GM23338 (cell line): ENCODE data around the gene TNS1. TPM values are rescaled to one million over a fixed set of nuclear protein-coding genes. Genes with fewer than 3 reads are reported as not detected.

Source experiments
- ATAC-seq: fragments of 200-7000 bp; cut with Tn5 transposase; 3 replicates; pipeline ENCODE4 v1.9.1; 2020
- DNase-seq: peaks from one replicate; pipeline ENCODE4 v3.0.0-alpha.2; 2015; ENCODE audit warnings: low spot score
- H2AFZ ChIP-seq: fragments of 200-600 bp; sonication (generic); 2 replicates; pipeline ENCODE4 v1.8.0; 2016; ENCODE audit warnings: antibody characterized with exemption, mild to moderate bottlenecking, moderate library complexity
- H3F3A ChIP-seq: fragments of 200-600 bp; sonication (generic); replicated peaks from 2 replicates; pipeline ENCODE4 v1.8.0; 2017; ENCODE audit warnings: antibody characterized with exemption, mixed run types, low read depth
- H3K27ac ChIP-seq: fragments of 200-600 bp; sonication (generic); 2 replicates; pipeline ENCODE4 v1.6.1; 2016; ENCODE audit warnings: low read depth
- H3K27me3 ChIP-seq: fragments of 200-600 bp; sonication (generic); 2 replicates; pipeline ENCODE4 v1.8.0; 2016; ENCODE audit warnings: mild to moderate bottlenecking, mixed run types, moderate library complexity; ENCODE audit not compliant: insufficient read depth
- H3K36me3 ChIP-seq: fragments of 200-600 bp; sonication (generic); 2 replicates; pipeline ENCODE4 v1.8.0; 2016; ENCODE audit warnings: mild to moderate bottlenecking; ENCODE audit not compliant: insufficient read depth
- H3K4me1 ChIP-seq: fragments of 200-600 bp; sonication (generic); 2 replicates; pipeline ENCODE4 v1.8.0; 2016; ENCODE audit warnings: mild to moderate bottlenecking, moderate library complexity; ENCODE audit not compliant: insufficient read depth
- H3K4me2 ChIP-seq: fragments of 200-600 bp; sonication (generic); 2 replicates; pipeline ENCODE4 v1.7.1; 2017; ENCODE audit warnings: mixed run types
- H3K4me3 ChIP-seq: fragments of 200-600 bp; sonication (generic); 2 replicates; pipeline ENCODE4 v1.6.1; 2016; ENCODE audit warnings: mixed run types
- H3K79me2 ChIP-seq: fragments of 200-600 bp; sonication (generic); replicated peaks from 2 replicates; pipeline ENCODE4 v1.8.0; 2017; ENCODE audit warnings: mild to moderate bottlenecking; ENCODE audit not compliant: insufficient read depth
- H3K9me2 ChIP-seq: fragments of 200-600 bp; sonication (generic); 2 replicates; pipeline ENCODE4 v1.8.0; 2017; ENCODE audit not compliant: insufficient read depth
- H4K20me1 ChIP-seq: fragments of 200-600 bp; sonication (generic); replicated peaks from 2 replicates; pipeline ENCODE4 v1.8.0; 2017; ENCODE audit warnings: mild to moderate bottlenecking; ENCODE audit not compliant: insufficient read depth
- H3K27ac Mint-ChIP-seq: 2 replicates; pipeline ENCODE4 v1.8.0; 2020; ENCODE audit warnings: inconsistent platforms, mild to moderate bottlenecking, moderate library complexity, mixed read lengths
- H3K27me3 Mint-ChIP-seq: 3 replicates; pipeline ENCODE4 v1.8.0; 2022; ENCODE audit warnings: low read depth, mild to moderate bottlenecking, moderate library complexity, mixed read lengths, inconsistent platforms; ENCODE audit not compliant: insufficient read depth, poor library complexity
- H3K36me3 Mint-ChIP-seq: 3 replicates; pipeline ENCODE4 v1.8.0; 2021; ENCODE audit warnings: low read depth, mild to moderate bottlenecking, inconsistent platforms, moderate library complexity, mixed read lengths
- H3K4me1 Mint-ChIP-seq: 3 replicates; pipeline ENCODE4 v1.8.0; 2020; ENCODE audit warnings: mild to moderate bottlenecking, inconsistent platforms, mixed read lengths
- H3K4me3 Mint-ChIP-seq: 3 replicates; pipeline ENCODE4 v1.8.0; 2021; ENCODE audit warnings: moderate library complexity, mild to moderate bottlenecking, inconsistent platforms, mixed read lengths
- H3K9me3 Mint-ChIP-seq: 3 replicates; pipeline ENCODE4 v1.8.0; 2020; ENCODE audit warnings: moderate library complexity, mild to moderate bottlenecking, inconsistent platforms, mixed read lengths
- CREB1 ChIP-seq: fragments of 250-450 bp; sonication (Bioruptor Pico); IDR thresholded peaks from 2 replicates; pipeline ENCODE4 v1.5.0; 2020; ENCODE audit warnings: low read depth, mild to moderate bottlenecking, moderate library complexity
- ETS1 ChIP-seq: IDR thresholded peaks from 2 replicates; pipeline ENCODE4 v1.6.1; 2016; ENCODE audit warnings: antibody characterized with exemption
- EZH2phosphoT487 ChIP-seq: fragments of 200-600 bp; sonication (generic); IDR thresholded peaks from one replicate; pipeline ENCODE4 v1.8.1; 2018; ENCODE audit warnings: antibody characterized with exemption; ENCODE audit not compliant: unreplicated experiment
- JUNB ChIP-seq: IDR thresholded peaks from one replicate; pipeline ENCODE4 v1.6.1; 2016; ENCODE audit warnings: antibody characterized with exemption; ENCODE audit not compliant: unreplicated experiment
- STAT1 ChIP-seq: IDR thresholded peaks from one replicate; pipeline ENCODE4 v1.6.1; 2016; ENCODE audit warnings: antibody characterized with exemption; ENCODE audit not compliant: unreplicated experiment
- ZNF114 ChIP-seq: fragments of 250-450 bp; sonication (Bioruptor Pico); IDR thresholded peaks from 2 replicates; pipeline ENCODE4 v1.5.0; 2020; ENCODE audit warnings: mild to moderate bottlenecking, moderate library complexity
- polyA plus RNA-seq: library from polyadenylated mRNA; unstranded; fragments of >200 nt; fragmentation: Nextera tagmentation; extraction: Ambion mirVana; gene quantifications from 2 replicates; pipeline ENCODE4 v1.2.1, GENCODE V29; 2016
- total RNA-seq: library from RNA; depleted of rRNA; stranded (reverse); fragments of >200 nt; shearing (Covaris generic); gene quantifications from 2 replicates; pipeline ENCODE4 v1.2.3, GENCODE V29; 2014
- TF ChIP-seq, protein P1 (sequence below), 2 experiments: fragments of 200-600 bp in 1 of 2; sonication (generic) in 1 of 2; conservative IDR thresholded peaks; 2 replicates each; pipeline versions ENCODE4 v1.5.1 to v1.6.1; 2016 to 2017; ENCODE audit warnings: antibody characterized with exemption in 2 of 2, low read depth in 2 of 2, mild to moderate bottlenecking in 2 of 2, moderate library complexity in 1 of 2
- TF ChIP-seq, protein P2 (sequence below): IDR thresholded peaks from one replicate; pipeline ENCODE4 v1.6.1; 2018; ENCODE audit warnings: antibody characterized with exemption; ENCODE audit not compliant: unreplicated experiment

TNS1 gene
- total and polyA plus RNA-seq, 2 experiments from 2014 or later, result 2.0 to 7.4 TPM

DNA sequence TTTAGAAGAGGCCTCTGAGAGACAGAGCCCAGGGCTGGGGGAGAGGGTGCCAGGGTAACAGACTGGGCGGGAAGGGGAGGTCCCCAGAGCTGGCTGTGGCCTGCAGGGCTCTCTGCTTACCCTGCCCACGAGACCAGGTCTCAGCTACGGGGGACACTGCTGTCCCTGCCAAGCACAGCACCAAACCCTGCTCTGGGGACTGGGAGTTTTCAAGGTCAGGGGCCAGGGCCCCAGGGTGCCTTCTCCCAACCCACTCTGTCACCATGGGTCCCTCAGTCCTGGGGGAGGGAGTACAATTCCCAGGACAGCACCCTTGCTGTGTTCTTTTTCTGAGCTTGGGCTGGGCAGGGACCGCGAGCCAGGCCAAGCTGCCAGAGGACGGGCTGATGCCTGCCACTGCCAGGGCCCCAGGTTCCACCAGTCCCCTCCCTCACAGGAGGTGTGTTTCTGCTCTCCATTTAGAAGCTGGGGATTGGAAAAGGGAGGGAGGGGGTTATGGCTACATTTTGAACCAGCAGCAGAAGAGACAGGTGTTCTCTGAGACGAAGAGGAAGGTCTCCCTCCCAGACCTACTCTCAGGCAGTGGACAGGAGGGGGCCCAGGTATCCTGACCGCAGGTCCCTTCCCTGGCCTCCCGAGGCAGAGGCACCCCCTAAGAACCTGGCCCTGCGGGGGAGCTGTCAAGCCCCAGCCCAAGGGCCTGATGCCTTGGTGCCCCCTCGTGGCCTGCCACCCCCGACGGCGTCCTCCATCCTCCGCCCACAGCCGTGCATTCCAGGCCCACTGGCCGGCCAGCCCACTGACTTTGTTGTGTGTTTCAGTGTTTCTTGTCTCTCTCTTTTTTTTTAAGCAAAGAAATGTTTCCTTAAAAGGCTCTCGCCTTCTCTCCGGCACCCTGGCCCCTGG is 80.4 kb downstream of the TNS1 start:
- TF ChIP-seq, protein P1, sequence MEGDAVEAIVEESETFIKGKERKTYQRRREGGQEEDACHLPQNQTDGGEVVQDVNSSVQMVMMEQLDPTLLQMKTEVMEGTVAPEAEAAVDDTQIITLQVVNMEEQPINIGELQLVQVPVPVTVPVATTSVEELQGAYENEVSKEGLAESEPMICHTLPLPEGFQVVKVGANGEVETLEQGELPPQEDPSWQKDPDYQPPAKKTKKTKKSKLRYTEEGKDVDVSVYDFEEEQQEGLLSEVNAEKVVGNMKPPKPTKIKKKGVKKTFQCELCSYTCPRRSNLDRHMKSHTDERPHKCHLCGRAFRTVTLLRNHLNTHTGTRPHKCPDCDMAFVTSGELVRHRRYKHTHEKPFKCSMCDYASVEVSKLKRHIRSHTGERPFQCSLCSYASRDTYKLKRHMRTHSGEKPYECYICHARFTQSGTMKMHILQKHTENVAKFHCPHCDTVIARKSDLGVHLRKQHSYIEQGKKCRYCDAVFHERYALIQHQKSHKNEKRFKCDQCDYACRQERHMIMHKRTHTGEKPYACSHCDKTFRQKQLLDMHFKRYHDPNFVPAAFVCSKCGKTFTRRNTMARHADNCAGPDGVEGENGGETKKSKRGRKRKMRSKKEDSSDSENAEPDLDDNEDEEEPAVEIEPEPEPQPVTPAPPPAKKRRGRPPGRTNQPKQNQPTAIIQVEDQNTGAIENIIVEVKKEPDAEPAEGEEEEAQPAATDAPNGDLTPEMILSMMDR (conservative IDR thresholded peaks at IDR 0.05; ENCODE audit: low read depth in 2 of 2), result peak; percentile 10 to 42; a peak in 2 of 4 replicates
- no peak for TF ChIP-seq JUNB
- peak; percentile 7 for ATAC-seq
- Mint-ChIP-seq H3K36me3 (no peaks in the 10 kb centered on the region), H3K27me3 (peaks cover 12% of the 10 kb centered on the region), H3K4me1 (peaks cover 58% of the 10 kb centered on the region), H3K9me3 (no peaks in the 10 kb centered on the region), H3K4me3 (no peak overlapping the region), H3K27ac (no peak overlapping the region; the same call in 1 of the 2 replicates)
- H3K4me2 ChIP-seq, result no peak overlapping the region
- no peaks in the 10 kb centered on the region for H3F3A ChIP-seq
- no peak overlapping the region for H3K27ac ChIP-seq
- DNase-seq, result no peak
- H3K9me2 ChIP-seq, result no peaks in the 10 kb centered on the region
- no peaks in the 10 kb centered on the region for H3K36me3 ChIP-seq
- H3K79me2 ChIP-seq, result no peaks in the 10 kb centered on the region
- peaks cover 42% of the 10 kb centered on the region for H3K4me1 ChIP-seq
- H4K20me1 ChIP-seq, result no peaks in the 10 kb centered on the region
- no peak overlapping the region for H2AFZ ChIP-seq
- H3K27me3 ChIP-seq, result no peaks in the 10 kb centered on the region
- H3K4me3 ChIP-seq, result no peak overlapping the region

- Histone ChIP-seq H3K4me3 (no peak overlapping the region), H4K20me1 (no peaks in the 10 kb centered on the region), H3F3A (no peaks in the 10 kb centered on the region), H3K79me2 (no peaks in the 10 kb centered on the region), H2AFZ (peak overlapping the region; percentile 32; the same call in 1 of the 2 replicates), H3K27ac (no peak overlapping the region), H3K9me2 (no peaks in the 10 kb centered on the region), H3K4me2 (peak overlapping the region; percentile 65), H3K27me3 (no peaks in the 10 kb centered on the region), H3K36me3 (no peaks in the 10 kb centered on the region), H3K4me1 (peaks cover 42% of the 10 kb centered on the region)
- ATAC-seq, result peak; percentile 23
- H3K36me3 Mint-ChIP-seq, result no peaks in the 10 kb centered on the region
- H3K4me3 Mint-ChIP-seq, result peak overlapping the region; percentile 9; the same call in 2 of the 3 replicates
- peaks cover 12% of the 10 kb centered on the region for H3K27me3 Mint-ChIP-seq
- no peaks in the 10 kb centered on the region for H3K9me3 Mint-ChIP-seq
- no peak overlapping the region for H3K27ac Mint-ChIP-seq
- peak; percentile 64 for DNase-seq
- peaks cover 66% of the 10 kb centered on the region for H3K4me1 Mint-ChIP-seq
- TF ChIP-seq ZNF114 (no peak), STAT1 (no peak), CREB1 (CRISPR knock-in tag) (no peak), ETS1 (no peak), JUNB (no peak), EZH2phosphoT487 (no peak)
- TF ChIP-seq, protein P2, sequence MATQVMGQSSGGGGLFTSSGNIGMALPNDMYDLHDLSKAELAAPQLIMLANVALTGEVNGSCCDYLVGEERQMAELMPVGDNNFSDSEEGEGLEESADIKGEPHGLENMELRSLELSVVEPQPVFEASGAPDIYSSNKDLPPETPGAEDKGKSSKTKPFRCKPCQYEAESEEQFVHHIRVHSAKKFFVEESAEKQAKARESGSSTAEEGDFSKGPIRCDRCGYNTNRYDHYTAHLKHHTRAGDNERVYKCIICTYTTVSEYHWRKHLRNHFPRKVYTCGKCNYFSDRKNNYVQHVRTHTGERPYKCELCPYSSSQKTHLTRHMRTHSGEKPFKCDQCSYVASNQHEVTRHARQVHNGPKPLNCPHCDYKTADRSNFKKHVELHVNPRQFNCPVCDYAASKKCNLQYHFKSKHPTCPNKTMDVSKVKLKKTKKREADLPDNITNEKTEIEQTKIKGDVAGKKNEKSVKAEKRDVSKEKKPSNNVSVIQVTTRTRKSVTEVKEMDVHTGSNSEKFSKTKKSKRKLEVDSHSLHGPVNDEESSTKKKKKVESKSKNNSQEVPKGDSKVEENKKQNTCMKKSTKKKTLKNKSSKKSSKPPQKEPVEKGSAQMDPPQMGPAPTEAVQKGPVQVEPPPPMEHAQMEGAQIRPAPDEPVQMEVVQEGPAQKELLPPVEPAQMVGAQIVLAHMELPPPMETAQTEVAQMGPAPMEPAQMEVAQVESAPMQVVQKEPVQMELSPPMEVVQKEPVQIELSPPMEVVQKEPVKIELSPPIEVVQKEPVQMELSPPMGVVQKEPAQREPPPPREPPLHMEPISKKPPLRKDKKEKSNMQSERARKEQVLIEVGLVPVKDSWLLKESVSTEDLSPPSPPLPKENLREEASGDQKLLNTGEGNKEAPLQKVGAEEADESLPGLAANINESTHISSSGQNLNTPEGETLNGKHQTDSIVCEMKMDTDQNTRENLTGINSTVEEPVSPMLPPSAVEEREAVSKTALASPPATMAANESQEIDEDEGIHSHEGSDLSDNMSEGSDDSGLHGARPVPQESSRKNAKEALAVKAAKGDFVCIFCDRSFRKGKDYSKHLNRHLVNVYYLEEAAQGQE, result no peak
These were observed 81.8 kb downstream of the TNS1 start for GRCh38 chr2:217920879-217921603.
